ENCODE measurements around the gene GAPVD1.
A peak's percentile ranks its signal among the peaks of the same experiment; 100 is the strongest.

- TF ChIP-seq POLR2A (IDR thresholded peaks at IDR 0.05; ENCODE audit: low read length) (no peak), CTCF (IDR thresholded peaks at IDR 0.05) (no peak), CHD4 (IDR thresholded peaks at IDR 0.05; ENCODE audit: borderline replicate concordance) (no peak), HDAC2 (IDR thresholded peaks at IDR 0.05) (no peak), CHD2 (IDR thresholded peaks at IDR 0.05; ENCODE audit: low read length, partially characterized antibody) (no peak), JUN (IDR thresholded peaks at IDR 0.05) (no peak), EP300 (IDR thresholded peaks at IDR 0.05) (no peak), MAFK (IDR thresholded peaks at IDR 0.05; ENCODE audit: partially characterized antibody) (no peak), CEBPB (IDR thresholded peaks at IDR 0.05) (no peak), ZFP36 (IDR thresholded peaks at IDR 0.05; ENCODE audit: borderline replicate concordance, partially characterized antibody) (peak; percentile 49), BHLHE40 (IDR thresholded peaks at IDR 0.05; ENCODE audit: low read depth, low read length) (no peak)
These were observed 144.5 kb downstream of the GAPVD1 start for GRCh38 chr9:125405938-125406809.

Measured in A549 (cell line).